Head of caudate nucleus (tissue), 42 donors: ENCODE results near the gene NDUFAF2.
"Not testable (repeated sequence)": the region's sequence is repeated elsewhere in the genome, so short reads cannot be mapped to it uniquely, and the experiment has no call there.

Experiments
- DNase-seq, 42 donors: peaks; one replicate each; pipeline versions ENCODE4 v3.0.0 to v3.0.0-alpha.2; 2020 to 2021; ENCODE audit warnings: mixed read lengths in 7 of 42
- intact Hi-C: fragments of 100-400 bp; cut with DNase I; formaldehyde crosslinking; loops from one replicate; pipeline ENCODE4 v1.15.0; 2022

Gene NDUFAF2

DNA sequence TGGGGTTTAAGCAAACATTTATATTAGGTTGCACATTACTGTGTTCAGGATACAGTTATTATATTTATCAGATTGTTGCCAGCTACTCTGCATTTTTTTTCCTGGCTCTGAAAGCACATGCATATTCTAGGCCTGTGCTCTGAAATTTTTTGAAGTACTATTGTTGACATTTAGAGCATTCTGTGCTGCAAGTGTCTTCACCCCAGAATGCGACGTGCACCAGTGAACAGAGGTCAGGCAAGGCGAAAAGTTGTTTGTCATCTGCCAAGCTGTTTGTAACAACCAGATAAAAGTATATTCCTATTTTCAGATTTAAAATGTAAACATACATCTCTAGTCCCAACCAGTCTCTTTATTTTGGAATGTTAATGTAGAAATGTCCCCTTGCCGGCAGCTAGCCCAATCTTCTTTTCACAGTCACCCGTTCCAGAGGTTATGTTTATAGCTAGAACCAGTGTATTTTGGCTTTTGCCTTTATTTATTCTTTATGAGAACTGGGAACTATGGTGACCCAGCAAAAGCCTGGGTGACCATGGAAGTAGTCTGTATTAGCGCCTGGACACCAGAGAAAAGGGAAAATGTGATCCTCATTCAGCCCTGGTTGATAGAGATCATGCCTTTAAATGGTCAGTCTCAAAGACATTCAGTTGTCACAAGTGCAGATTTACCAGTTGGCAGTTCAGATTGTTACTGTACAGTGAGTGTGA, 84.6 kb downstream of the NDUFAF2 start:
- intact Hi-C loops = no loop called here
- no peak for DNase-seq

DNA sequence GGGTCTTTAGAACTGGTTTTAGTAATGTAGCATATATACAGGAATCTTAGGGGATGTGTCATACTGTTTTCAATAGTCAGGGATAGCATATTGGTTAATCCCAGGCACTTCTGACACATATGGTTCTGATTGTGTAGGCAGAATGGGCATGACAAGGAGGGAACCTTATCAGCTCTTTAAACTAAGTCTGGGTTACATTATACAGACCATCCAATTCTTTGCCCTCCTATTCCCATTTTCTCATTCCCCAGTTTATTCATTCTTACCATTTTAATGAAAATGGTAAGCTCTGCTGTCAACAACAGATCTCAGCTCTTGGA, 85.1 kb downstream of the NDUFAF2 start:
- intact Hi-C loops = no loop called here
- no peak for DNase-seq

DNA sequence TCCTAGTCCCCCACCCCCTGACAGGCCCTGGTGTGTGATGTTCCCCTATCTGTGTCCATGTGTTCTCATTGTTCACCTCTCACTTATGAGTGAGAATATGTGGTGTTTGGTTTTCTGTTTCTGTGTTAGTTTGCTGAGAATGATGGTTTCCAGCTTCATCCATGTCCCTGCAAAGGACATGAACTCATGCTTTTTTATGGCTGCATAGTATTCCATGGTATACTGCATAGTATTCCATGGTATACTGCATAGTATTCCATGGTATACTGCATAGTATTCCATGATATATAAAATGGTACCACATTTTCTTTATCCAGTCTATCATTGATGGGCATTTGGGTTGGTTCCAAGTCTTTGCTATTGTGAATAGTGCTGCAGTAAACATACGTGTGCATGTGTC, 86.3 kb downstream of the NDUFAF2 start:
- DNase-seq, intact Hi-C loops: not testable (repeated sequence)

DNA sequence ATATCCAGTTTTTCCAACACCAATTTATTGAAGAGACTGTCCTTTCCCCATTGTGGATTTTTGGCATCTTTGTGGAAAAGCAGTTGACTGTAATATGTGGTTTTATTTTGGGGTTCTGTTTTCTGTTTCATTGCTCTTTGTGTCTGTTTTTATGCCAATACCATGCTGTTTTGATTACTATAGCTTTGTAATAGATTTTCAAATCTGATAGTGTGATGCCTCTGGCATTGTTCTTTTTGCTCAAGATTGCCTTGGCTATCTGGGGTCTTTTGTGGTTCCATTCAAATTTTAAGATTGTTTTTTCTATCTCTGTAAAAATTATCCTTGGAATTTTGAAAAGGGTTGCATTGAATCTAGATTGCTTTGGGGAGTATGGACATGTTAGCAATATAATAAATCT, 99.5 kb downstream of the NDUFAF2 start:
- no peak for DNase-seq
- intact Hi-C loops = no loop called here

GRCh38 chr5:61047346-61047745, 102.3 kb downstream of the NDUFAF2 start:
- no peak for DNase-seq
- intact Hi-C loops = no loop called here

DNA sequence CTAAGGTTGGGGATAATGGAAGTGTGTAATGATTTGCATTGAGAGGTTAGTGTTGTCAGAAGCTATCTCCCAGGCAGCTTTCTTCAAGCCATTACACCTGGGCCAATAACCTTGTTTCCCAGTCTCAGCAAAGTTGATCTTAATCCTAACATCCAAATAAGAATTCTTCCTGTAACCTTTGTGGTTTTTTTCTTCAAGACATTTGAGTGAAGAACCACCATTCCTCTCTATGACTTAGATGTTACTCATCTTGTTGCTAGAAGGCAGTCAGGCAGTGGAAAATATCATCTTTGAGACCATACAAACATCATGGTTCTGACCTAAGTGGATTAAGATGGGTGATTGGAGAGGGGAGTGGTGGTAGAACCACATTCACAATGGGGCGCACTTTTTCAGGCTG, 103.5 kb downstream of the NDUFAF2 start:
- intact Hi-C loops = no loop called here
- no peak for DNase-seq

GRCh38 chr5:61050292-61050691, 105.3 kb downstream of the NDUFAF2 start:
- intact Hi-C loops = no loop called here
- no peak for DNase-seq

DNA sequence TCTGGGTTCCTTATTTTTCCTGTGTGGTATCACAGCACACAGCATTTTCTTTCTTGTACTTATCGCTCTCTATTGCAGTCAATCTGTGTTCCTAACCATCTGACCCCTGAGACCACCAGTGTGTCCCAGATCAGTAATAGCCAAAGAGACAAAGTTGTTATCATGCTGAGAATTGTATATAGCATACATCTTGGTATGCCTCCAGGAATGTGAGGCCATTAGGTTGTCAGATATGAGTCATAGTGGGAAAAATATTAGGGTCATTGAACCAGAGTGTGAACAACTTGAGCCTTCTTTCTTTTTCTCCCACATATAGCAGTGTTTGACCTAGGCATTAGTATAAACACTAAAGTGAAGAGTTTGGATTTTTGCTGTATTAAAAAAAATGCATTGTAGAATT, 106.3 kb downstream of the NDUFAF2 start:
- intact Hi-C loops = no loop called here
- no peak for DNase-seq

GRCh38 chr5:61052882-61053281, 107.9 kb downstream of the NDUFAF2 start:
- no peak for DNase-seq
- intact Hi-C loops = no loop called here

DNA sequence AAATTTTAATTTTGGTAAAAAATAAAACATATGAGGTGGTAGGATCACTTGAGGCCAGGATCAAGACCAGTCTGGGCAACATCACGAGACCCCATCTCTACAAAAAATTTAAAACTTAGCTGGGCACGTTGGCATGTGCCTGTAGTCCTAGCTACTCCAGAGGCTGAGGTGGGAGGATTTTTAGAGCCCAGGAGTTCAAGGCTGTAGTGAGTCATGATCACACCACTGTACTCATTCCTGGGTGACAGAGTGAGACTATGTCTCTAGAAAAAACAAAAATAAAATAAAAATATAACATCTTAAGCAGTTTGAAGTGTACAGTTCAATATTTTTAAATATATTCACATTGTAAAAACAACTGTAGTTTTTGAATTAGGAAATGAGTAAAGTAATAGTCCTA, 108.9 kb downstream of the NDUFAF2 start:
- no peak for DNase-seq
- intact Hi-C loops = no loop called here

GRCh38 chr5:61055434-61056006, 110.5 kb downstream of the NDUFAF2 start:
- peak in 5 of 42 donors; percentile 4 to 36 (median 7) for DNase-seq
- intact Hi-C loops = no loop called here

DNA sequence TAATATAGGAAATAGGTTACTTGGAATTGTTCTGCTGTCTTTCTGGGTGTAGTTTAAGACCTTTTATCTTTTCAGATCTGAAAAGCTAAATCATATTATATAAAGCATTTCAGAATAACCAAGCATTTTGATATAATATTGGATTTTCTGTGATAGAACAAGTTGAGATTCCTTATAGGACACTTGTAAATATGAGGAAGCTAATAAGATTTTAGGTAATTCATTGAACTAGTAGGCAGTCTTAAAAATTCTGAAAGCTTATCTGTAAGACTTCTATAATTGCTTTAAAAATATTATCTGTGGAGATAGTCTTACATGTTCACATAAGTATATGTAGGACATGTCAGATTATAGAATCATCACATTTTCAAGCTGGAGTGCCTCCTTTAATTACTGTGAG, 114.5 kb downstream of the NDUFAF2 start:
- intact Hi-C loops = no loop called here
- DNase-seq = no peak

DNA sequence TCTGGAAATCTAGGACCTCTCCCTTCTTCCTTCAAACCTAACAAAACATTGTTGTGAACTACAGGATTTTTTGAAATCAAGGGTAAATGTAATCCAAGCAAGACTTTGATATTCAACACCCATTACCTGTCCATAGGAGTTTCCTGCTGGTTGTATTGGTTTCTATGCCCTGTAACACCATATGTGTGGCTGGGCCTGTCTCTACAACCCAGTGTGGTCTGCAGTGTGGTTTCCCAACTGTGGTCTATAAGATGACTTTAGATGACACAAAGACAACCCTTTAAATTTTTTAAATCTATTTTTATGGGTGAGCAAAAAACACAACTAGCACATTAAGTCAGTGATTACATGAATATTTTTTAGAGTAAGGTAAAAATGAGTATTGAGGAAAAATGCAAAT, 124.1 kb downstream of the NDUFAF2 start:
- no peak for DNase-seq
- intact Hi-C loops = no loop called here

DNA sequence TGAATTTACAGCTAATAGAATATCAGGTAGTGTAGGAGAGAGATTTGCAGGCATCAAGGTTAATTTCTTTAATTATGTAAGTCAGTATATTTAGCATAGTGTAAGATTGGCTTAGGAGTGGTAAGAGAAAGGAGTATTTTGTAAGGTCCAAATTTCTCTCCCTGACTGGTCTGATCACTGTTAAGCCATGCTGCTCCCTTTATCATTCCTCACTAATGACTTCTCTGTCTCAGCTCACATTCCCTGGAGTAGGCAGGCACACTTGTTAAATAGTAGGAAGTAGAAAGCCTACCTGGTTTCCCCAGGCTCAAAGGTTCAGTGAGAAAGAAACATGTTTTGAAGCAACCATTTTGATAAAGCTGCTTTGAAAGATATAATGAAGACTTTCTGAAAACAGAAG, 126.5 kb downstream of the NDUFAF2 start:
- intact Hi-C loops = no loop called here
- DNase-seq = no peak

DNA sequence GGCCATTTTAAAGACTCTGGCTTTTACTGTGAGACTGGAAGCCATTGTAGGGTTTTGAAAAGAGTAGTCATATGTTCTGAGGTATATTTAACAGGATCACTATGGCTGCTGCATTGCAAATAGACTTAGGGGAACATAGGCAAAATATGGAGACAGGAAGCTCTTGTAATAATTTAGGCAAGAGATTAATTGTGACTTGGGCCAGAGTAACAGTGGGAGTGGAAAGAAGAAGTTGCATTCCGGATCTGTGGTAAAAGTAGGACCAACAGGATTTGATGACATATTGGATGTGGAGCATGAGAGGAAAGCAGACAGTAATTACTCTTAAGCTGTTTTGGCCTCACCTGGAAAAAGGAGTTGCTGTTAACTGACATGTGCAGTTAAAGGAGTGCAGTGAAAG, 131.6 kb downstream of the NDUFAF2 start:
- intact Hi-C loops = no loop called here
- no peak for DNase-seq

- no peak for DNase-seq
- intact Hi-C loops = no loop called here
These were observed 136.7 kb downstream of the NDUFAF2 start for GRCh38 chr5:61081741-61082140.

GRCh38 chr5:61082516-61083280, 137.7 kb downstream of the NDUFAF2 start:
- intact Hi-C loops = no loop called here
- DNase-seq = no peak

GRCh38 chr5:61084658-61085057, 139.7 kb downstream of the NDUFAF2 start:
- no peak for DNase-seq
- intact Hi-C loops = no loop called here

DNA sequence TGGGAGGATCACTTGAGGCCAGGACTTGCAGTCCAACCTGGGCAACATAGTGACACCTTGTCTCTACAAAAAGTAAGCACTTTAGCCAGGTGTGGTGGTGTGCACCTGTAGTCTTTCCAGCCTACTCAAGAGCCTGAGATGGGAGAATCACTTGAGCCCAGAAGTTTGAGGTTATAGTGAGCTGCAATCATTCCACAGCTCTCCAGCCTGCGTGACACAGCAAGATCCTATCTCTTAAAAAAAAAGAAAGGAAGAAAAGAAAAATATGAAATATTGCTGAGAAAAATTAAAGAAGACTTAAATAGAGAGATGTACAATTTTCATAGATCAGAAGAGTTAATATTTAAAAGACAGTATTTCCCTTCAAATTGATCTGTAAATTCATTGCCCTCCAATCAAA, 140.9 kb downstream of the NDUFAF2 start:
- no peak for DNase-seq
- intact Hi-C loops = no loop called here

GRCh38 chr5:61087921-61088320, 142.9 kb downstream of the NDUFAF2 start:
- DNase-seq = no peak
- intact Hi-C loops = no loop called here

GRCh38 chr5:61089351-61089750, 144.3 kb downstream of the NDUFAF2 start:
- intact Hi-C loops = no loop called here
- DNase-seq = no peak
